WERI-Rb-1 (cell line): ENCODE measurements around the gene ZBTB22.

Experiments used
- DNase-seq: peaks from one replicate; pipeline ENCODE4 v3.0.0-alpha.2; 2020
- H3K27ac ChIP-seq: fragments of 250-450 bp; sonication (Bioruptor Pico); 2 replicates; pipeline ENCODE4 v1.5.1; 2020; ENCODE audit warnings: mild to moderate bottlenecking, moderate library complexity
- H3K27me3 ChIP-seq: fragments of 250-450 bp; sonication (Bioruptor Pico); 2 replicates; pipeline ENCODE4 v1.5.1; 2021; ENCODE audit warnings: mild to moderate bottlenecking, low read depth, moderate library complexity; ENCODE audit not compliant: insufficient read depth, severe bottlenecking
- H3K36me3 ChIP-seq: fragments of 250-450 bp; sonication (Bioruptor Pico); 2 replicates; pipeline ENCODE4 v1.5.1; 2020; ENCODE audit warnings: mild to moderate bottlenecking, moderate library complexity
- H3K4me3 ChIP-seq: 2 replicates; pipeline ENCODE4 v1.5.1; 2011; ENCODE audit warnings: low read depth, mild to moderate bottlenecking, control low read depth, low read length
- H3K9me3 ChIP-seq: fragments of 250-450 bp; sonication (Bioruptor Pico); 2 replicates; pipeline ENCODE4 v1.5.1; 2021; ENCODE audit warnings: mild to moderate bottlenecking, moderate library complexity; ENCODE audit not compliant: severe bottlenecking
- CTCF ChIP-seq: IDR thresholded peaks from 2 replicates; pipeline ENCODE4 v1.5.1; 2011; ENCODE audit warnings: low read depth, mild to moderate bottlenecking, control low read depth, inconsistent platforms, low read length

The ZBTB22 gene

GRCh38 chr6:33271117-33271467 is 46.5 kb downstream of the ZBTB22 start:
- peaks cover 82% of the 10 kb centered on the region for H3K36me3 ChIP-seq
- no peak for DNase-seq
- TF ChIP-seq CTCF = no peak
- no peaks in the 10 kb centered on the region for H3K9me3 ChIP-seq
- no peaks in the 10 kb centered on the region for H3K27me3 ChIP-seq
- peak overlapping the region; percentile 99 for H3K27ac ChIP-seq
- H3K4me3 ChIP-seq = peak overlapping the region; percentile 79
